Hematopoietic multipotent progenitor cell treated with erythropoietin and hydrocortisone succinate and interleukin-3 and kit ligand, for 15 days (in vitro differentiated cells): ENCODE results near the gene GLS2.
"Not testable (repeated sequence)": the region's sequence is repeated elsewhere in the genome, so short reads cannot be mapped to it uniquely, and the experiment has no call there.

Experiments
- DNase-seq: peaks from one replicate; pipeline ENCODE4 v3.0.0-alpha.2; 2015; ENCODE audit warnings: low spot score

Gene GLS2

GRCh38 chr12:56488041-56488955, at the start of gene GLS2:
GLS2 (minus strand) TSS chr12:56488161; CDS start chr12:56488118, 43 bp downstream.
- no peak for DNase-seq

- no peak for DNase-seq
Measured at GRCh38 chr12:56537546-56537945, 49.6 kb upstream of the GLS2 start.

- no peak for DNase-seq
Measured at GRCh38 chr12:56530390-56531055, 42.6 kb upstream of the GLS2 start.

GRCh38 chr12:56529656-56530055, 41.7 kb upstream of the GLS2 start:
- DNase-seq = no peak

- DNase-seq = no peak
Measured at GRCh38 chr12:56528846-56529245, 40.9 kb upstream of the GLS2 start.

GRCh38 chr12:56522411-56523193, 34.6 kb upstream of the GLS2 start:
- no peak for DNase-seq

GRCh38 chr12:56521590-56522371, 33.8 kb upstream of the GLS2 start, which contains the start of gene RBMS2:
RBMS2 (plus strand) TSS chr12:56521820; CDS start chr12:56522024, 204 bp downstream.
- no peak for DNase-seq

GRCh38 chr12:56521209-56521589, 33.2 kb upstream of the GLS2 start:
- no peak for DNase-seq

- DNase-seq = no peak
Measured at GRCh38 chr12:56520506-56520905, 32.5 kb upstream of the GLS2 start.

GRCh38 chr12:56520048-56520447, 32.1 kb upstream of the GLS2 start:
- DNase-seq = no peak

- no peak for DNase-seq
Measured at GRCh38 chr12:56518570-56518969, 30.6 kb upstream of the GLS2 start.

- DNase-seq = no peak
Measured at GRCh38 chr12:56517854-56518253, 29.9 kb upstream of the GLS2 start.

GRCh38 chr12:56514014-56514318, 26.0 kb upstream of the GLS2 start:
- not testable (repeated sequence) for DNase-seq

- DNase-seq = no peak
Measured at GRCh38 chr12:56510786-56511185, 22.8 kb upstream of the GLS2 start.

- not testable (repeated sequence) for DNase-seq
Measured at GRCh38 chr12:56499879-56500278, 11.9 kb upstream of the GLS2 start.

- DNase-seq = not testable (repeated sequence)
Measured at GRCh38 chr12:56499452-56499851, 11.5 kb upstream of the GLS2 start.

- not testable (repeated sequence) for DNase-seq
Measured at GRCh38 chr12:56498126-56498902, 10.4 kb upstream of the GLS2 start.

- DNase-seq = peak; percentile 41
Measured at GRCh38 chr12:56496704-56497103, 8.7 kb upstream of the GLS2 start.

GRCh38 chr12:56494481-56494880, 6.5 kb upstream of the GLS2 start:
- not testable (repeated sequence) for DNase-seq

GRCh38 chr12:56494106-56494415, 6.1 kb upstream of the GLS2 start:
- not testable (repeated sequence) for DNase-seq
